PC-9 (cell line): ENCODE measurements around the gene HOXC4. TPM values are rescaled to one million over a fixed set of nuclear protein-coding genes. Genes with fewer than 3 reads are reported as not detected.

Experiments
- BruUV-seq: library from RNA; stranded (reverse); fragments of 400-500 nt; replicated peaks from 2 replicates; lab custom pipeline; 2021; lab: Mats Ljungman, UMichigan
- CTCF ChIA-PET: fragments of 300-600 bp; sonication (Branson Sonifier 250); formaldehyde crosslinking; loops from one replicate; lab custom pipeline; 2022; ENCODE audit warnings: antibody characterized with exemption; lab: Charles Lee
- POLR2A ChIA-PET: fragments of 300-600 bp; sonication (Branson Sonifier 250); formaldehyde crosslinking; loops from one replicate; lab custom pipeline; 2022; ENCODE audit warnings: antibody characterized with exemption; ENCODE audit not compliant: unreplicated experiment; lab: Charles Lee
- DNase-seq, 2 experiments: peaks; one replicate each; pipeline versions ENCODE4 v3.0.0 to v3.0.0-alpha.2; 2015 to 2022; ENCODE audit warnings: mixed read lengths in 1 of 2
- H2AFZ ChIP-seq: fragments of 200-600 bp; sonication (generic); 2 replicates; pipeline ENCODE4 v1.8.1; 2017; ENCODE audit warnings: antibody characterized with exemption
- H3F3A ChIP-seq: fragments of 200-600 bp; sonication (generic); 2 replicates; pipeline ENCODE4 v1.8.1; 2017; ENCODE audit warnings: antibody characterized with exemption, mild to moderate bottlenecking, low read depth; ENCODE audit not compliant: insufficient read depth
- H3K27ac ChIP-seq: fragments of 200-600 bp; sonication (generic); 2 replicates; pipeline ENCODE4 v1.6.1; 2016; ENCODE audit warnings: mixed run types
- H3K27me3 ChIP-seq: fragments of 200-600 bp; sonication (generic); 2 replicates; pipeline ENCODE4 v1.6.1; 2016; ENCODE audit warnings: low read depth, mixed run types; ENCODE audit not compliant: insufficient read depth
- H3K36me3 ChIP-seq: fragments of 200-600 bp; sonication (generic); 2 replicates; pipeline ENCODE4 v1.6.1; 2016; ENCODE audit warnings: low read depth, mixed run types
- H3K4me1 ChIP-seq: fragments of 200-600 bp; sonication (generic); replicated peaks from 2 replicates; pipeline ENCODE4 v1.6.1; 2016; ENCODE audit warnings: mixed run types; ENCODE audit not compliant: insufficient read depth
- H3K4me2 ChIP-seq: fragments of 200-600 bp; sonication (generic); 2 replicates; pipeline ENCODE4 v1.6.1; 2017; ENCODE audit warnings: mixed run types
- H3K4me3 ChIP-seq: fragments of 200-600 bp; sonication (generic); 2 replicates; pipeline ENCODE4 v1.6.1; 2016; ENCODE audit warnings: mixed run types
- H3K79me2 ChIP-seq: fragments of 200-600 bp; sonication (generic); 2 replicates; pipeline ENCODE4 v1.6.1; 2017; ENCODE audit warnings: low read depth, mixed run types
- H3K9me2 ChIP-seq: fragments of 200-600 bp; sonication (generic); 2 replicates; pipeline ENCODE4 v1.8.1; 2017; ENCODE audit warnings: mild to moderate bottlenecking; ENCODE audit not compliant: insufficient read depth
- H3K9me3 ChIP-seq: fragments of 200-600 bp; sonication (generic); 2 replicates; pipeline ENCODE4 v1.8.1; 2016; ENCODE audit warnings: low read depth; ENCODE audit not compliant: insufficient read depth
- H4K20me1 ChIP-seq: fragments of 200-600 bp; sonication (generic); 2 replicates; pipeline ENCODE4 v1.8.1; 2017; ENCODE audit not compliant: insufficient read depth
- CTCF ChIP-seq: fragments of 200-600 bp; sonication (generic); conservative IDR thresholded peaks from 2 replicates; pipeline ENCODE4 v1.6.1; 2017; ENCODE audit warnings: mixed run types, antibody characterized with exemption, mild to moderate bottlenecking, moderate library complexity
- EZH2 ChIP-seq: fragments of 200-600 bp; sonication (generic); IDR thresholded peaks from 2 replicates; pipeline ENCODE4 v1.8.0; 2017; ENCODE audit warnings: antibody characterized with exemption, low read depth
- intact Hi-C: fragments of 100-400 bp; cut with micrococcal nuclease; formaldehyde crosslinking; loops from one replicate; pipeline ENCODE4 v1.10.0; 2022; ENCODE audit not compliant: unreplicated experiment
- total RNA-seq: library from RNA; stranded (reverse); gene quantifications from 2 replicates; pipeline ENCODE4 v1.2.3, GENCODE V29; 2021

Gene HOXC4
- total RNA-seq, 1 experiment from 2014 or later = 3.8 TPM

DNA sequence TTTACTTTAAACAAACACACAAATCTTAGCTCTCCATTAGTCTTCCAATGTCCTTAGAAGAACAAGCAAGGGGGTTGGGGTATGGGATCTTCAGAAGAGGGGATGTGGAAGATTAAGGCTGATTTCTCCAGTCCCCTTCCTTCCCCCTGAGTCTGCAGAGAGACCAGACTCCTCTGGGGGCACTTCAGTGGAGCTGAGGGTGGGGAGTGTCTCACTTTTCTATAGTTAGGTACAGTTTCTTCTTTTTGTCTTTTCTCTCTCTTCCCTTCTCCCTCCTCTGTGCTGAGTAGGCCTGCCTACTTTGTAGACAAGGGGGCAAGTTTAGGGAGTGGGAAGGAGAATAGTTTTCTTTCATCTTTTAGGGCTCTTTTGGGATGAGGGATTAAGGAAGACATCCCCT lies 2.5 kb downstream of the HOXC4 start:
- Histone ChIP-seq H3K79me2 (no peaks in the 10 kb centered on the region), H3K27ac (no peak overlapping the region), H3K4me1 (no peaks in the 10 kb centered on the region), H3K36me3 (no peaks in the 10 kb centered on the region), H3K27me3 (peaks cover 12% of the 10 kb centered on the region), H2AFZ (no peak overlapping the region), H3K4me3 (no peak overlapping the region), H3K9me3 (no peaks in the 10 kb centered on the region), H4K20me1 (no peaks in the 10 kb centered on the region), H3F3A (no peaks in the 10 kb centered on the region), H3K9me2 (no peaks in the 10 kb centered on the region), H3K4me2 (no peak overlapping the region)
- ChIA-PET CTCF (interaction anchor here (1.4 kb wide), 1 partner anchor 23 kb away, joined by 15 read pairs; the partner anchor contains the start of gene HOXC5), POLR2A (interaction anchor here (0.6 kb wide), 1 partner anchor 69 kb away, joined by 4 read pairs; no protein-coding TSS in a partner anchor)
- no peak for DNase-seq
- intact Hi-C loops = no loop called here
- TF ChIP-seq EZH2 (no peak), CTCF (no peak)
- BruUV-seq = no TSS peak

DNA sequence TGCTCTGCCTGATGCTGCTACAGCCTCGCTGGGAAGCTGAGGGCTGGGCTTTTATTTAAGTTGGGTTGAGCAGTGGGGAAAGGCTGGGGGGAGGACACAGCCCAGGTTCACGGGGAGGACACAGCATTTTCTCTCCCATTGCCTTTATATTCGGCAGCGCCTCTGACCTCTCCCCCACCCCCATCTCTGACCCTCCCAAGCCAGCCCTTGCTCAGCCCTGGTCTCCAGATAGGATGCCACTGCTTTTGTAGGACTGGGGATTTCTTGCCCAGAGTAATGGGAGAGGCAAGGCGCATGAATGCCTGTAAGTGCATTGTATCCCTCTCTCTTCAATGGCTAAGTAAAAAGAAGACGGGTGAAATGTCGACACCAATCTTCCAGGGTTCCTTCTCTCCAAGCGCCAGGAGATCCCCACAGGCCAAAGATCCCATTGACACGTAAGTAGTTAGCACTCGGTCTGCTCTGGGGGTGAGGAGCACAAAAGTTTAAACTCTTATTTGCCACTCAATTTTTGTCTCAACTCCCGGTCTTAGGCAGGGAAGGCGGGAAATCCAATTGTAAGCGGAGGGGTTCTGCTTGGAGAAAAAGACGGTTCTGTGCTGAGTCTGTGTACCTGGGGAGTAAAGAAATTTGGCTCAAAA lies 4.6 kb downstream of the HOXC4 start:
- no peaks in the 10 kb centered on the region for H4K20me1 ChIP-seq
- no peak overlapping the region for H3K4me2 ChIP-seq
- ChIA-PET CTCF (no interaction called here), POLR2A (no interaction called here)
- no peak overlapping the region for H3K27ac ChIP-seq
- H3K9me3 ChIP-seq = no peaks in the 10 kb centered on the region
- TF ChIP-seq EZH2 = no peak
- TF ChIP-seq CTCF = no peak
- no TSS peak for BruUV-seq
- no peaks in the 10 kb centered on the region for H3K9me2 ChIP-seq
- DNase-seq = no peak
- H3K27me3 ChIP-seq = peaks cover 8% of the 10 kb centered on the region; the same call in 1 of the 2 replicates
- no peaks in the 10 kb centered on the region for H3K4me1 ChIP-seq
- no peak overlapping the region for H2AFZ ChIP-seq
- H3K36me3 ChIP-seq = no peaks in the 10 kb centered on the region
- H3K4me3 ChIP-seq = no peak overlapping the region
- H3F3A ChIP-seq = no peaks in the 10 kb centered on the region
- H3K79me2 ChIP-seq = no peaks in the 10 kb centered on the region
- intact Hi-C loops = no loop called here

GRCh38 chr12:54059668-54060067 lies 6.0 kb downstream of the HOXC4 start:
- ChIA-PET CTCF (no interaction called here), POLR2A (no interaction called here)
- H3K4me2 ChIP-seq = no peak overlapping the region
- no peaks in the 10 kb centered on the region for H3K79me2 ChIP-seq
- no peaks in the 10 kb centered on the region for H3K9me2 ChIP-seq
- H3K4me1 ChIP-seq = no peaks in the 10 kb centered on the region
- no peaks in the 10 kb centered on the region for H3K9me3 ChIP-seq
- intact Hi-C loops = no loop called here
- H3K27me3 ChIP-seq = peaks cover 16% of the 10 kb centered on the region; the same call in 1 of the 2 replicates
- no peaks in the 10 kb centered on the region for H3F3A ChIP-seq
- no peaks in the 10 kb centered on the region for H3K36me3 ChIP-seq
- no peak for DNase-seq
- BruUV-seq = no TSS peak
- H2AFZ ChIP-seq = no peak overlapping the region
- H4K20me1 ChIP-seq = no peaks in the 10 kb centered on the region
- no peak overlapping the region for H3K27ac ChIP-seq
- H3K4me3 ChIP-seq = no peak overlapping the region
- no peak for TF ChIP-seq CTCF
- TF ChIP-seq EZH2 = no peak
